Neural crest cell (in vitro differentiated cells): ENCODE measurements around the gene PIK3R3. TPM values are rescaled to one million over a fixed set of nuclear protein-coding genes. Genes with fewer than 3 reads are reported as not detected.
A peak's percentile ranks its signal among the peaks of the same experiment; 100 is the strongest.

Experiments
- DNase-seq: peaks from one replicate; pipeline ENCODE4 v3.0.0; 2021; ENCODE audit warnings: low read depth, mixed read lengths, low spot score
- H3K27ac Mint-ChIP-seq: one replicate; pipeline ENCODE4 v1.8.0; 2021; ENCODE audit warnings: mild to moderate bottlenecking, mixed read lengths; ENCODE audit not compliant: unreplicated experiment
- H3K27me3 Mint-ChIP-seq: 2 replicates; pipeline ENCODE4 v1.8.0; 2021; ENCODE audit warnings: low read depth, mild to moderate bottlenecking, mixed read lengths
- H3K36me3 Mint-ChIP-seq: 2 replicates; pipeline ENCODE4 v1.8.0; 2021; ENCODE audit warnings: low read depth, mild to moderate bottlenecking, mixed read lengths
- H3K4me1 Mint-ChIP-seq: 2 replicates; pipeline ENCODE4 v1.8.0; 2021; ENCODE audit warnings: mixed read lengths
- H3K4me3 Mint-ChIP-seq: one replicate; pipeline ENCODE4 v1.8.0; 2021; ENCODE audit warnings: mild to moderate bottlenecking, mixed read lengths
- H3K9me3 Mint-ChIP-seq: 2 replicates; pipeline ENCODE4 v1.8.0; 2021; ENCODE audit warnings: mixed read lengths
- total RNA-seq: library from RNA; stranded (reverse); gene quantifications from 2 replicates; pipeline ENCODE4 v1.2.1, GENCODE V29; 2021
- TF ChIP-seq, protein P1 (sequence below): fragments of 200-600 bp; sonication (generic); conservative IDR thresholded peaks from 2 replicates; pipeline ENCODE4 v1.5.0; 2021; ENCODE audit warnings: antibody characterized with exemption, mild to moderate bottlenecking

Gene PIK3R3
- total RNA-seq, 1 donor from 2014 or later: 92.2 TPM

DNA sequence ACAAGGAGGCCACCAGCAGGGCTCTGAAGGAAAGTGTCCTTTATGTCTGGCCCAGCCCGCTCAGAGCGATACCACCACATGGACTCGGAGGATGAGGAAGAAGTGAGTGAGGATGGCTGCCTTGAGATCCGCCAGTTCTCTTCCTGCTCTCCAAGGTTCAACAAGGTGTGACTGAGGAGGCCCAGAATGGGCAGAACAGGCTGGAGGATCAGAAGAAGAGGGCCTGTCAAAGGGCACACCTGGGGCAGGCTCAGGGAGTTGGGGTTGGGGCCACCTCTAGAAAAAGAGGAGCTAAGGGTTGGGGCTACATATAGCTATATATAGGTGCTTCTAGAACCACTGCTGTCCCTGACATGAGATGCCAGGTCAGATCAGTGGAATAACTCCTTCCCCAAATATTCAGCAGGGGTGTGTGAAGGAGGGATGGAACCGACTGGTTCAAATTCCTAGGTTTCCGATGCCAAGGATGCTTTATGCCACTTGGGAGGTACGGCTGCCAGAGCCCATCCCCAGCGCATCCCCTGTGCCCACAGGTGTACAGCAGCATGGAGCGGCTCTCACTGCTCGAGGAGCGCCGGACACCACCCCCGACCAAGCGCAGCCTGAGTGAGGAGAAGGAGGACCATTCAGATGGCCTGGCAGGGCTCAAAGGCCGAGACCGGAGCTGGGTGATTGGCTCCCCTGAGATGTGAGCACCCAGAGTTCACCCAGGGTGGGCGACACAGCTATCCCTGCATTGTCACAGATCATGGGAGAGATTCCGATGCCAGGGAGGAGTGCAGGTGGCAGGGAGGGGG is 102.2 kb downstream of the PIK3R3 start:
- Mint-ChIP-seq H3K4me1 (peaks cover 10% of the 10 kb centered on the region), H3K27me3 (peaks cover 10% of the 10 kb centered on the region), H3K9me3 (no peaks in the 10 kb centered on the region), H3K36me3 (peaks cover 13% of the 10 kb centered on the region), H3K4me3 (peak overlapping the region; percentile 61), H3K27ac (peak overlapping the region; percentile 50)
- TF ChIP-seq, protein P1, sequence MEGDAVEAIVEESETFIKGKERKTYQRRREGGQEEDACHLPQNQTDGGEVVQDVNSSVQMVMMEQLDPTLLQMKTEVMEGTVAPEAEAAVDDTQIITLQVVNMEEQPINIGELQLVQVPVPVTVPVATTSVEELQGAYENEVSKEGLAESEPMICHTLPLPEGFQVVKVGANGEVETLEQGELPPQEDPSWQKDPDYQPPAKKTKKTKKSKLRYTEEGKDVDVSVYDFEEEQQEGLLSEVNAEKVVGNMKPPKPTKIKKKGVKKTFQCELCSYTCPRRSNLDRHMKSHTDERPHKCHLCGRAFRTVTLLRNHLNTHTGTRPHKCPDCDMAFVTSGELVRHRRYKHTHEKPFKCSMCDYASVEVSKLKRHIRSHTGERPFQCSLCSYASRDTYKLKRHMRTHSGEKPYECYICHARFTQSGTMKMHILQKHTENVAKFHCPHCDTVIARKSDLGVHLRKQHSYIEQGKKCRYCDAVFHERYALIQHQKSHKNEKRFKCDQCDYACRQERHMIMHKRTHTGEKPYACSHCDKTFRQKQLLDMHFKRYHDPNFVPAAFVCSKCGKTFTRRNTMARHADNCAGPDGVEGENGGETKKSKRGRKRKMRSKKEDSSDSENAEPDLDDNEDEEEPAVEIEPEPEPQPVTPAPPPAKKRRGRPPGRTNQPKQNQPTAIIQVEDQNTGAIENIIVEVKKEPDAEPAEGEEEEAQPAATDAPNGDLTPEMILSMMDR: no peak
- no peak for DNase-seq

DNA sequence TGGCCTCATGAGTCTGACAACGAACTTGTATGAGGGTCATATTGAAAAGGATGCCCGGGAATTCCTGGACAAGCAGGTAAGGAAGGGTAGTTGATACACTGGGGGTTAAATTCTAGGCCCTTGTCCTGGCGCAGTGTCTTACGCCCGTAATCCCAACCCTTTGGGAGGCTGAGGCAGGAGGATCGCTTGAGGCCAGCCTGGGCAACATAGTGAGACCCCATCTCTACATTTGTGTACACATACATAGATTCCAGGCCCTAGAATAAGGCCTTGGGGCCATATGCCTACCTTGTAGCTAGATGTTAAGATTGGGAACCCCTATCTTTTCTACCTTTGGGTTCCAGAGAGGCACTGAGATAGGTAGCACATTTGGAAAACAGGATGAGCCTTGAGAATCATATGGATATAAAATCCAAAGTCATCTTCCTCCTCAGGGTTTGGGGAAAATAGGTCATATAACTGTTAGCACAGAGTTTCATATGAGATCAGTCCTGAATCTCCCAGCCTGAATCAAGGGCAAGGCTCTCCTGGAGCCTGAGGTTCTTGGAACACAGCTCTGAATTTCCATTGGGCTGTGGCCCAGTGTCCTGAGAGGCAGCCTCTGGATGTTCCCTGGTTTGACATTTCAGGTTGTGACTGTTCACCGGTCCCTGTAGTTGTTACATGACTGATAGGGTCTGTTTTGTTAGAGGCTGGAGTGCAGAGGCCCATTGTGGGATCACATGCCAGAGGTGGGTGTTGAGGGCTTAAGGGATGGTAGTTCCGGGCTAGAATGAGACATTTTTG is 104.4 kb downstream of the PIK3R3 start:
- Mint-ChIP-seq H3K4me1 (peaks cover 4% of the 10 kb centered on the region), H3K27ac (no peak overlapping the region), H3K36me3 (peaks cover 20% of the 10 kb centered on the region), H3K9me3 (no peaks in the 10 kb centered on the region), H3K4me3 (peak overlapping the region; percentile 23), H3K27me3 (peaks cover 3% of the 10 kb centered on the region)
- no peak for DNase-seq
- TF ChIP-seq, protein P1: no peak

DNA sequence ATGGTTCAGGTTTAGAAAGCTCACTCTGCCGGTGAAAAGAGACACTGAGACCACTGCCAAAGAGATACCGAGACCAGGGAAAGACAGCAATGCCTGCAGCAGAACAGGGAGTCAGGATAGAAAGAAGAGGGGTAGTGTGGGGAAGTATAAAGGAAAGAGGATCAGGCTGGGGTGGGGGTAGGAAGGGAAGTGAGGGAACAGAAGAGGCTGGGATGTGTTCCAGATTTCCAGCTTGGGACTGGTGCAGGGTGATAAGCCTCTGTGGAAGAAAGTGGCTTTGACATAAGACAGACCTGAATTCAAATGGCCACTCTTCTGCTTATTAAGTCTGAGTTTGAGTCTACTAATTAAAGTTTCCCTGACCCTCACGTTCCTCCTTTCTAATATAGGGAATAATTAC is 105.9 kb downstream of the PIK3R3 start:
- Mint-ChIP-seq H3K27me3 (peaks cover 1% of the 10 kb centered on the region), H3K4me1 (peaks cover 4% of the 10 kb centered on the region), H3K4me3 (peak overlapping the region; percentile 20), H3K36me3 (peaks cover 20% of the 10 kb centered on the region), H3K27ac (peak overlapping the region; percentile 5), H3K9me3 (no peaks in the 10 kb centered on the region)
- DNase-seq: no peak
- TF ChIP-seq, protein P1: no peak

DNA sequence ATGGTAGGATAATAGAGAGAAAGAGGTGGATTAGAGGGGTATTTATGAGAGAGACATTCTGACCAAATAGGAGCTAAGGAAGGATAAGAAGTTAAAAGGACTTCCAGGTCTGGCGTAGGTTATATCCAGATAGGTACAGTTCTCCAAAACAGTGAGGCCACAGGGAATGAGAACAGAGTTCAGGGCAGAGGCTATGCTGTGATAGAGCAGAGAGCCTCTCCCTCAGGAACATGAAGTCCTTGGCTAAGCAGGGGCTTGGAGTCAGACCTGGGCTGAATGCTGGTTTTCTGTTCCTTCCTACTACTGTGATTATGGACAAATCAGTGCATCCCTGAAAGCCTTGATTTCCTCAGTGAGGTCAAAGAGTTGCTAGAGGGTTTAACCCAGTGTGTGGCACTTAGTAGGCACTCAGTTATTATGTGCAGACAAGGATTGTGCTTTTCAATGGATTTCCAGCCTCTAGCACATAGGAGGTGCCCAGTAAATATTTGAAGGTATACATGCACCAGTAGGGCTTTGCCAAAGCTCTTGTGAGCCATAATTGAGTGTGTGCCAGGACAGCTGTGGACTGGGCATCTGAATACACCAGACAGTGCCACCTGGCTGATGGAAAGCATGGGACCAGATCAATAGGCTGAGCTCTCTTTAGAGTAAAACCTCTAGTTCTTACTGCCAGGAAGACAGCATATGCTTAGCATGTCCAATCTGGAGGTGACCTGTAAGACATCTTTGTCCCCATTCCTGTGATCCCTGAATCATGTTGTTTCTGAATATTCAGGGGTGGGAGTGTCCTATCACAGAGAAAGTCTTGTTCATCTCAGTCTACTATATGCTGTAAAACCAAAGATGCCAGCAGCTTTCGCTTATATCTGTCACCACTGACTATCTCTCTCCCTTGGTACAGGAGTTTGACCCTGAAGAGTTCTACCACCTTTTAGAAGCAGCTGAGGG is 111.1 kb downstream of the PIK3R3 start:
- H3K36me3 Mint-ChIP-seq: peaks cover 10% of the 10 kb centered on the region
- no peak overlapping the region for H3K27ac Mint-ChIP-seq
- peaks cover 2% of the 10 kb centered on the region for H3K4me1 Mint-ChIP-seq
- TF ChIP-seq, protein P1: no peak
- H3K9me3 Mint-ChIP-seq: no peaks in the 10 kb centered on the region
- no peaks in the 10 kb centered on the region for H3K27me3 Mint-ChIP-seq
- no peak overlapping the region for H3K4me3 Mint-ChIP-seq
- no peak for DNase-seq

DNA sequence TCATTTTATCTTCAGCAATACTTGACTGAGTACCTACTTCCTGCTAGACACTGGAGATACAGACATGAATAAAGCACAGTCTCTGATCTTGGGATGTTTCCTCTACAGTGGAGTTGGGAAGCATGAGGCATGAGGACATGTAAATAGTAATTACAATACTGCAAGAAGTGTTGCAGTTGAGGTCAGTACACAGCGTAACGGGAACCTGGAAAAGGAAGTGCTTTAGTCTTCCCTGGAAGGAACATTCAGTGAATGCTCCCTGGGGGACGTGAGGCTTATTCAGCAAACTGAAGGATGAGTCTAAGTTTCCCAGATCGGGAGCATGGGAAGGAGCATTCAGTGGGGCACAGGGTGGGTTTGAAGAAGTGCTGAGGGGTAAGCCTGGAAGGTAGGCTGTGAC is 112.4 kb downstream of the PIK3R3 start:
- H3K36me3 Mint-ChIP-seq: peaks cover 13% of the 10 kb centered on the region
- no peaks in the 10 kb centered on the region for H3K27me3 Mint-ChIP-seq
- TF ChIP-seq, protein P1: no peak
- no peaks in the 10 kb centered on the region for H3K4me1 Mint-ChIP-seq
- H3K27ac Mint-ChIP-seq: no peak overlapping the region
- no peak for DNase-seq
- H3K4me3 Mint-ChIP-seq: no peak overlapping the region
- H3K9me3 Mint-ChIP-seq: no peaks in the 10 kb centered on the region
